ENCODE data around the gene ADAMTSL3. TPM values are rescaled to one million over a fixed set of nuclear protein-coding genes. Genes with fewer than 3 reads are reported as not detected.

Gene ADAMTSL3
- total and polyA plus RNA-seq, 7 donors: 0.60 to 40.7 (median 32.6) TPM; not detected in 1

DNA sequence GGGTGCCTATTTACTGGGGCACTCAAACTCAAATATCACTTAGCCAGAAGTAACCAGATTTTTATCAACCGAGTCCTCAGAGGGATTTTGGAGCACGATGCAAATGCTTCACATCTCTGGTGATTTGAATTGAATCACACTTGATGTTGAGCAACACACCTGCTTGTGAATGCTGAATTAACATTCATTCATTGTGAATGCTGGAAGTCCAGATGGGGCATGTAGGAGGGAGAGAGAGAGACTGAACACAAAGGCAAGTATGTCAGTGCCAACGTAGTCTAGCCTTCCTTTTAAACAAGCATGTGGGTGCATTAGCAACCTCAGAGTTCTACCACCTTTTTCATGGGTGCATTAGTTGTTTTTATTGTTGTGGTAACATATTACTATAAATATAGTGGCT is 156.2 kb downstream of the ADAMTSL3 start:
- intact Hi-C loops (cut with DNase I): no loop called here
- 82 to 88% methylated on average over 3 of the region's 3 CpGs for WGBS, 2 donors
- no peaks in the 10 kb centered on the region for H3K27me3 ChIP-seq
- no peak overlapping the region for H3K27ac ChIP-seq
- H3K4me3 ChIP-seq: no peak overlapping the region
- peaks cover 5 to 22% (median 7%) of the 10 kb centered on the region in 4 donors for H3K36me3 ChIP-seq
- peaks cover 0 to 5% (median 2%) of the 10 kb centered on the region in 4 donors for H3K4me1 ChIP-seq
- no peak for DNase-seq
- H3K9me3 ChIP-seq: no peaks in the 10 kb centered on the region
- TF ChIP-seq EP300 (IDR thresholded peaks at IDR 0.05) (no peak), POLR2A (IDR thresholded peaks at IDR 0.05) (no peak), POLR2AphosphoS5 (IDR thresholded peaks at IDR 0.05) (no peak), CTCF (IDR thresholded peaks at IDR 0.05) (no peak)

DNA sequence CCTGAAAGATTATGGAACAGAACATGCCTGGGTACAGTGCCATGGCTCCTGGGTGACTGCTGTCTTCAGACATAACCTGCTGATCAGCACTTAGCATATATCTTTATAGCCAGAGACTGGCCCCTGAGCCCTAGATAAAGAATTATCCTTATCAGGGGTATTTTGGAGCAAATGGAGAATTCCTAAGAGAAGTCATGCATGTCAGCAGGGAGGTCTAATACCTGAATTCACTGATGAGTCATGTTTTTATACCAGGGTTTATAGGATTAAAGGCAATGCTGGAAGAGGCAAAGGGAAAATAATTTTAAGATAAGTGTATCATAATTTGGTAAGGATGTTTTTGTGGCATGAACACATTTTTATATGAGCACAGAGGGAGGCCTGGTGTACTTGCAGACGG is 159.8 kb downstream of the ADAMTSL3 start:
- intact Hi-C loops (cut with DNase I): no loop called here
- Histone ChIP-seq H3K27ac (no peak overlapping the region), H3K36me3 (no peaks in the 10 kb centered on the region), H3K4me1 (peaks cover 0 to 8% (median 4%) of the 10 kb centered on the region in 4 donors), H3K4me3 (no peak overlapping the region), H3K9me3 (no peaks in the 10 kb centered on the region), H3K27me3 (no peaks in the 10 kb centered on the region)
- 0 to 68% methylated on average over 1 of the region's 1 CpG for WGBS, 2 donors
- DNase-seq: no peak
- TF ChIP-seq POLR2AphosphoS5 (IDR thresholded peaks at IDR 0.05) (no peak), CTCF (IDR thresholded peaks at IDR 0.05) (no peak), POLR2A (IDR thresholded peaks at IDR 0.05) (no peak), EP300 (IDR thresholded peaks at IDR 0.05) (no peak)

GRCh38 chr15:83815506-83815905 is 161.6 kb downstream of the ADAMTSL3 start:
- DNase-seq: no peak
- H3K4me1 ChIP-seq: peaks cover 0 to 8% (median 4%) of the 10 kb centered on the region in 4 donors
- H3K27me3 ChIP-seq: no peaks in the 10 kb centered on the region
- intact Hi-C loops (cut with DNase I): no loop called here
- WGBS, 2 donors: 46 to 76% methylated on average over 2 of the region's 2 CpGs
- H3K9me3 ChIP-seq: no peaks in the 10 kb centered on the region
- no peak overlapping the region for H3K27ac ChIP-seq
- H3K36me3 ChIP-seq: peaks cover 0 to 7% (median 0%) of the 10 kb centered on the region in 4 donors
- no peak overlapping the region for H3K4me3 ChIP-seq
- peak in 1 of 4 donors; percentile 11 for TF ChIP-seq POLR2AphosphoS5 (IDR thresholded peaks at IDR 0.05)
- TF ChIP-seq CTCF (IDR thresholded peaks at IDR 0.05): no peak

GRCh38 chr15:83816124-83816883 is 162.4 kb downstream of the ADAMTSL3 start:
- H3K27me3 ChIP-seq: no peaks in the 10 kb centered on the region
- 76 to 83% methylated on average over 8 of the region's 8 CpGs for WGBS, 2 donors
- no peak for TF ChIP-seq EP300 (IDR thresholded peaks at IDR 0.05)
- TF ChIP-seq CTCF (IDR thresholded peaks at IDR 0.05): no peak
- TF ChIP-seq POLR2AphosphoS5 (IDR thresholded peaks at IDR 0.05): no peak
- TF ChIP-seq POLR2A (IDR thresholded peaks at IDR 0.05): no peak
- no peak for DNase-seq
- peaks cover 0 to 7% (median 0%) of the 10 kb centered on the region in 4 donors for H3K36me3 ChIP-seq
- intact Hi-C loops (cut with DNase I): no loop called here
- H3K4me3 ChIP-seq: no peak overlapping the region
- H3K4me1 ChIP-seq: peaks cover 0 to 8% (median 4%) of the 10 kb centered on the region in 4 donors
- no peaks in the 10 kb centered on the region for H3K9me3 ChIP-seq
- no peak overlapping the region for H3K27ac ChIP-seq

All from sigmoid colon (tissue), 7 donors.